GM03348 (cell line): ENCODE measurements around the gene PCDHB1.
A peak's percentile ranks its signal among the peaks of the same experiment; 100 is the strongest.

ENCODE experiments used
- DNase-seq: peaks from one replicate; pipeline ENCODE4 v3.0.0; 2012; ENCODE audit warnings: low spot score

PCDHB1 gene

GRCh38 chr5:141050622-141051520, at the start of gene PCDHB1:
Gene PCDHB1 (plus strand): TSS chr5:141051374. CDS start chr5:141051471, 97 bp downstream.
- no peak for DNase-seq

GRCh38 chr5:141001446-141001843, 49.7 kb upstream of the PCDHB1 start:
- no peak for DNase-seq

- DNase-seq, result peak; percentile 10
Observed at GRCh38 chr5:141001844-141002604, 49.1 kb upstream of the PCDHB1 start.

GRCh38 chr5:141002605-141002965, 48.6 kb upstream of the PCDHB1 start:
- no peak for DNase-seq

GRCh38 chr5:141003031-141003430, 48.1 kb upstream of the PCDHB1 start:
- no peak for DNase-seq

DNA sequence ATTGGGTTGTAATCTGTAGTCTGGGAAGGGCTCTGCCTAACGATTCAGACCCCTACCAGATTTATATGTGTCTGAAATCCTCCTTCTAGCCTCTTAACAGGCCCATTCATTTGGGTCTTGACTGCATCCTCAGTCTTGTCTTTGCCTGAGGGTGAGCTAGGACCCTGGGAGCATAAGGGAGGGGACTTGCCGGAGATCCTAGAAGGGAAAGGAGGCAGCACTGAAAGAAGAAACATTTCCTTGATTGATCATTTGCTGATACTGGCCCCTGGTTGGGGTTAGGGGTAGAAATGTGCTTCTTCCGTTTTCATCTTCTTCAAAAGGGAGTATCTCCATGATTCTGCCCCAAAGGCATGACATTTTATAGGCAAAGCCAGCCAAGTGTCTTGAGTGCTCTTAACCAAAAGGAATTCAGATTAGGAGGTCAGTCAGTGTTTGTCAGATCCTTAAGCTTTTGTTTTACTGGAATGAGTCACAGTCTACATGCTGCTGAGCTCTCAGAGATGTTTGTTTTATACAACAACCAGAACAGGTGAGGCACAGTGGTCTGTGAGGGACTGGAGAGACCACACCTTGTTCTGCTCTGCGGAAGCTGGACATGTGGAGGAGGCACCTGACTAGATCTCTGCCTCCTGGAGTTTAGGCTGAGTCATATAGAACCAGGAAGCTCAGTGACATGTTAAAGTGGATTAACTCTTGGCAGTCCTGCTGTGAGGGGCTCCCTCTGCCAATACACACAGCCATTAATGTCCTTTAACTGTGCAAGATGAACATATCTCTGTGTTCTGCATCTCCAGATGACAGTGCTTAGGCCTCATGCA, 47.2 kb upstream of the PCDHB1 start:
- DNase-seq, result no peak

DNA sequence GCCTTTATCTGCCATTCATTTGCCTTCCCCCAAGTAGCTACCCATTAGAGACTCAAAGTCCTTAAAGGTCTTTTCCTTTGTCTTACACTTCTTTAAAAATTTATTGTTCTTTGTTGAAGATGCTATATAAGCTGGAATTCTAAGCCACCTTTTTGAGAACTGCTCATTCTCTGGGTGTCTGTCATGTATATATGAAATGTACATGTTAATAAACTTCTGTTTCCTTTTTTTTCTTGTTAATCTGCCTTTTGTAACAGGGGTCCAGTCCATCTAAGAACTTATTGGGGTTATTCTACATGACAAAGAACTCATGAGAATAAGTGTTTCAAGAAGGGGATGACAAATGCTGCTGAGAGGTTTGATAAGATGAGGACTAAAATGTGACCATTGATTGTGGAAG, 43.4 kb upstream of the PCDHB1 start:
- no peak for DNase-seq

DNA sequence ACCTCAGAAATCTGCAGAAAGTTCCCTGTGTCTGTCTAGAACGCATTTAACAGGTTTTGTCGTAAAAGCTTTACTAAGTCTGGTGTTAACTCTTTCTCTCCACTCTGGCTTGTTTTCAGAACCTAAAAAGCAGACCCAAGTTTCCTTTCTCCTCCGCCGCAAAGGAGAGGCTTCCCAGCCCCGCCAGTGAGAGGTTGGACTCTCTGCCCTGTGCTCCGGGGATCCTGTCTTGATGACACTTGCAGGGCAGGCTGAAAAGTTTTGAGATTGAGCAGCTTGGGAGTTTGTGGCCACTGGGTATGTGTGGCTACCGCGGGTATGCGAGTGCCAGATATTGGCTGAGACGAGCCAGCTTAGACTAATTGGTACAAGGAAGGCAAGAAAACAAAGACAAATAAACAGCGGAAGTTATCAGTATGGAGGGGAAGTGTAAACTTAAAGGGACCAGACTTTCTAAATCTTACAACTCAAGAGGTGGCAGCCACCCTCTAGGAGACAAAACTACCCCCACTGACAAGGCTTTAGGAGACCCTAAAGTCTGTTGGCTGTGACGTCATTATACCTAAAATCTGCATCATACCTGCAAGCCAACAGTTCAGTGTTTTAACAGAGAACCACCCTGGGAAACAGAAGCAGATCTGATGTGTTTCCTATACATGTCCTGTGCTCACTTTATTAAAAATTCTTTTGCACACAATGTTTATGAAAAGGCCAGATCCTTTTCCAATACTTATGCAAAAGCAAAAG, 41.0 kb upstream of the PCDHB1 start:
- no peak for DNase-seq

- DNase-seq, result no peak
Observed at GRCh38 chr5:141017943-141018342, 33.2 kb upstream of the PCDHB1 start.

DNA sequence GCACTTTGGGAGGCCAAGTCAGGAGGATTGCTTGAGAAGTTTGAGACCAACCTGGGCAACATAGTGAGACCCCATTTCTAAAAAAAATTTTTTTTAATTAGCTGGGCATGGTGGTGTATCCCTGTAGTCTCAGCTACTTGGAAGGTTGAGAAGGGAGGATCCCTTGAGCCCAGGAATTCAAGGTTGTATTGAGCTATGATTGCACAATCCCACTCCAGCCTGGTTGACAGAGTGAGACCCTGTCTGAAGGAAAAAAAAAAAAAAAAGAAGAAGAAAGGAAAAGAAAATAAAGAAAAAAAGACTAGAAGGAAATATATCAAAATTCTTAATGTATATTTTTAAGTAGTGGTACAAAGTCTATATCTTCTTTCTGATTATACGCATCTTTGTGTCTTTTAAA, 28.8 kb upstream of the PCDHB1 start:
- no peak for DNase-seq

- no peak for DNase-seq
Observed at GRCh38 chr5:141031006-141031405, 20.2 kb upstream of the PCDHB1 start.

DNA sequence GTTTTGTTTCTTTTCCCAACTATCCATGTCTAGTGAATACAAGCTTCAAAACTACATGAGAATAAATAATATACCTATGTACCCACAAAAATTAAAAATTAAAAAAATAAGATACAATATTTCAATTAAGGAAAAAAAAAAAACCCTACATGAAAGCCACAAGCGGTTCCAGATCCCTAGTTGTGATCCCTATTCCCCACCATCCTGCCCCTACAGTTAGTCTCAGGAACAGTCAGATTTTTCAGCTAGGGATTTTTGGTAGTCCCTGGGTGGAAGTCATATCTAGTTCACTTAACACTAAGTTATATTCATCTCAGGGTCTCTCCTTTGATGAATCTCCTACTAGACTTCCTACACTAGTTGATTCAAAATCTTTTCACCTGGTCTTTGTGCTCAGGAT, 18.5 kb upstream of the PCDHB1 start:
- no peak for DNase-seq

- DNase-seq, result no peak
Observed at GRCh38 chr5:141039061-141039460, 12.1 kb upstream of the PCDHB1 start.

GRCh38 chr5:141039517-141039916, 11.7 kb upstream of the PCDHB1 start:
- no peak for DNase-seq

- DNase-seq, result peak; percentile 10
Observed at GRCh38 chr5:141040093-141040770, 10.9 kb upstream of the PCDHB1 start.

GRCh38 chr5:141040771-141041426, 10.3 kb upstream of the PCDHB1 start:
- peak; percentile 78 for DNase-seq

DNA sequence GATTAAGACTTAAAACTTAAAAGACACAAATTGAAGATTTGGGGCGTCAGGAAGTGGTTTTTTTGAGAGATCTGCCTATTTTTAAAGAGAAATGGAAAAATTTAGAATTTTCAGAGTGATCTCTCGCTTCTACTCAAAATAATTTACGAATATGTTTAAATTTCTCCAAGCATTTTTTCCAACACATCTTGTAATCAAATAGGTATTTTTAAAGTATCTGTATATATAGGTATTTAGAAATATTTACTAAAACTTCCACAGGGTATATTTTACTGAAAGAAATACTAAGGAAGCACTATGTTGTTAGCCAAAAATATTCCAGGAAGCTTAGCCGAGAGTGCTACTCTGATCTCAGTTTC, 9.8 kb upstream of the PCDHB1 start:
- no peak for DNase-seq

GRCh38 chr5:141042555-141042954, 8.6 kb upstream of the PCDHB1 start:
- DNase-seq, result no peak

DNA sequence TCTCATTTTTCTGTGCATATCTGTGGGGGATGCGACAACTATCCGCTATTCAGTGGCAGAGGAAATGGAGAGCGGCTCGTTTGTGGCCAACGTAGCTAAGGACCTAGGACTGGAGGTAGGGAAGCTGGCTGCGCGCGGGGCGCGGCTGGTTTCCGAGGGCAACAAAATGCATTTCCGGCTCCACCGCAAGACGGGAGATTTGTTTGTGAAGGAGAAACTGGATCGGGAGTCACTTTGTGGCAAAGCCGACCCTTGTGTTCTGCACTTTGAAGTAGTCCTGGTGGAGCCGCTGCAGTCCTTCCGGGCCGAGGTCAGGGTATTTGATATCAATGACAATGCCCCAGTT, 320 bp downstream of the PCDHB1 start:
- DNase-seq, result no peak

DNA sequence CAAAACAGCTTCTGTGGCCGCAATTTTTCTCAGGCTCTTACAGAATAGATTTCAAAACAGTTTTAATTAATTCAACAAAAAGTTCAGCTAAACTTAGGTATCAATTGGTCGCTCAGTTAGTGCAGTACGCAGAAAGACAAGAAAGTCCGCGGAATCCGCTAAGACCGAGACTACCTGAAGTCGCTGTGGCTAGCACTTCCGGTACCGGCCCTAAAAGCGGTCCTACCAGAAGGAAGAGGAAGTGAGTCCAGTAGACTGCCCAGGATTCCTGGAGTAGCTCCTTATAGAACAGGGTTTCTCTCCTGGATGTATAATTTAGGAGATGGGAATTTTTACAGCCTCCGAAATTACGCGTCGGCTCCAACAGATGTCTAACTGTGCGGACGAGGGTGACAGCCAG, 26.7 kb downstream of the PCDHB1 start:
- no peak for DNase-seq

DNA sequence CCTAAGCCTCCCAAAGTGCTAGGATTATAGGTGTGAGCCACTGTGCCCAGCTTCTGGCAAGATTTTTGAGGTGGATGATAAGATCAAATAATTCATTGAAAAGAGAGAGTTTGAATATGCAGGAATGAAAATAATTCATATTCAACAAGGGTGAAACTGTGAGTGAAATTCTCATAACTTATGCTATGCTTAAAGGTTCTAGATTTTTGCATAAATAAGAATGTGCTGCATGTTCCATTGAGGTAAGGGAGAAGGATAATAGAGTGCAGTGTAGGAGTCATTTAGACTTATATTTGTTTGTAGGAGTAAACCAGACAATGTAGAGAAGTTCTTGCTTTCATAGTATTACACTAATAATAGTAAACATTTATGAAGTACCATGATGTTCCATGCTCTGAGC, 31.1 kb downstream of the PCDHB1 start:
- no peak for DNase-seq
